DND-41 (cell line): ENCODE results near the gene PCDHB14.

Source experiments
- CTCF ChIP-seq: IDR thresholded peaks from 2 replicates; pipeline ENCODE4 v1.5.1; 2012; ENCODE audit warnings: borderline replicate concordance, low read length, moderate library complexity, mild to moderate bottlenecking; ENCODE audit not compliant: poor library complexity, severe bottlenecking; ENCODE audit errors: extremely low read depth
- EZH2 ChIP-seq: IDR thresholded peaks from 3 replicates; pipeline ENCODE4 v1.6.1; 2012; ENCODE audit warnings: borderline replicate concordance, low read depth, mild to moderate bottlenecking, moderate library complexity, low read length, inconsistent platforms; ENCODE audit not compliant: severe bottlenecking

GRCh38 chr5:141186897-141187512 is 36.1 kb upstream of the PCDHB14 start, which contains the start of gene PCDHB9:
- peak; percentile 68 for TF ChIP-seq CTCF
- no peak for TF ChIP-seq EZH2
